ENCODE results near the gene CFH. TPM values are rescaled to one million over a fixed set of nuclear protein-coding genes. Genes with fewer than 3 reads are reported as not detected.

CFH gene
- total RNA-seq, 1 donor from 2014 or later: 1.6 TPM

DNA sequence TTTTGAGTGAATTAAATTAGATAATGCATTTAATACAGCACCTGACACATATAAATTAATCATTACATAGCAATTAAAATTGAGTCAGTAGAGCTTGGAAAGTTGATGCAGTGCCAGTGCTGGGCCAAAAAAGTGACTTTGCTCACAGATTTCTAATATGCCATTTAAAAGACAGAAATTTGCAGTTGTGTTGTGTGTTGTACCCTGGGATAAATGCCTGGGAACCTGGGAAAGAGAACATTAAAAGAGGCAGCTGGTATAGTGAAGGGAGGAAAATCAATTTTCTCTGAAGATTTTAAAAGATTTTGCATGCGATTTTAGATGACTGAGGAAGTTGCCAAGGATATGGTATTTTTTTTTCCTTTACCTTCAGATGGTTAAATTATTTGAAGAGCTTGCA, 10.9 kb upstream of the CFH start:
- H3K9me3 Mint-ChIP-seq: no peaks in the 10 kb centered on the region
- no peaks in the 10 kb centered on the region for H3K36me3 Mint-ChIP-seq
- no peaks in the 10 kb centered on the region for H3K4me1 Mint-ChIP-seq (ENCODE audit: unreplicated experiment)
- no peak for DNase-seq (ENCODE audit: extremely low spot score, unreplicated experiment)
- H3K27ac Mint-ChIP-seq: no peak overlapping the region
- TF ChIP-seq, protein P1, sequence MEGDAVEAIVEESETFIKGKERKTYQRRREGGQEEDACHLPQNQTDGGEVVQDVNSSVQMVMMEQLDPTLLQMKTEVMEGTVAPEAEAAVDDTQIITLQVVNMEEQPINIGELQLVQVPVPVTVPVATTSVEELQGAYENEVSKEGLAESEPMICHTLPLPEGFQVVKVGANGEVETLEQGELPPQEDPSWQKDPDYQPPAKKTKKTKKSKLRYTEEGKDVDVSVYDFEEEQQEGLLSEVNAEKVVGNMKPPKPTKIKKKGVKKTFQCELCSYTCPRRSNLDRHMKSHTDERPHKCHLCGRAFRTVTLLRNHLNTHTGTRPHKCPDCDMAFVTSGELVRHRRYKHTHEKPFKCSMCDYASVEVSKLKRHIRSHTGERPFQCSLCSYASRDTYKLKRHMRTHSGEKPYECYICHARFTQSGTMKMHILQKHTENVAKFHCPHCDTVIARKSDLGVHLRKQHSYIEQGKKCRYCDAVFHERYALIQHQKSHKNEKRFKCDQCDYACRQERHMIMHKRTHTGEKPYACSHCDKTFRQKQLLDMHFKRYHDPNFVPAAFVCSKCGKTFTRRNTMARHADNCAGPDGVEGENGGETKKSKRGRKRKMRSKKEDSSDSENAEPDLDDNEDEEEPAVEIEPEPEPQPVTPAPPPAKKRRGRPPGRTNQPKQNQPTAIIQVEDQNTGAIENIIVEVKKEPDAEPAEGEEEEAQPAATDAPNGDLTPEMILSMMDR (conservative IDR thresholded peaks at IDR 0.05): no peak
- no peak overlapping the region for H3K4me3 Mint-ChIP-seq
- no peaks in the 10 kb centered on the region for H3K27me3 Mint-ChIP-seq

DNA sequence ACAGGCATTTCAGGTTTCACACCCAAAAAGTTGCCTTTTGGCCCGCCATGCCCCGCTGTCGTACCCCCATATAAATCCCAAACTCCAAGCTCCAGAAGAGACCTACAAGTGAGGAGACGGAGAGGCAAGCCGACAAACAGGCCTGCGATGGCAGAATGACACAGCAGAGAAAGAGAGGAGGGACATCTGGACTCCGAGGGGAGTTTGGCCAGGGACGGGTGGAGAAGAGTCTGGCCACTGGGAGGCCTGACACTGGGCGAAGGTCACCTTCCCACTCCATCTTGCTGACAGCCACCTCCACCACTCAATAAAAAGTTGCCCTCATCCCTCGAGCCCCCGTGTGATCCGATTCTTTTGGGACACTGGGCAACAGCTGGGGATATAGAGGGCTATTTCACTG, 1.9 kb upstream of the CFH start:
- Mint-ChIP-seq H3K27me3 (no peaks in the 10 kb centered on the region), H3K4me1 (ENCODE audit: unreplicated experiment) (peaks cover 5% of the 10 kb centered on the region), H3K36me3 (no peaks in the 10 kb centered on the region), H3K4me3 (no peak overlapping the region), H3K27ac (no peak overlapping the region), H3K9me3 (no peaks in the 10 kb centered on the region)
- TF ChIP-seq, protein P1 (conservative IDR thresholded peaks at IDR 0.05): no peak
- no peak for DNase-seq (ENCODE audit: extremely low spot score, unreplicated experiment)

DNA sequence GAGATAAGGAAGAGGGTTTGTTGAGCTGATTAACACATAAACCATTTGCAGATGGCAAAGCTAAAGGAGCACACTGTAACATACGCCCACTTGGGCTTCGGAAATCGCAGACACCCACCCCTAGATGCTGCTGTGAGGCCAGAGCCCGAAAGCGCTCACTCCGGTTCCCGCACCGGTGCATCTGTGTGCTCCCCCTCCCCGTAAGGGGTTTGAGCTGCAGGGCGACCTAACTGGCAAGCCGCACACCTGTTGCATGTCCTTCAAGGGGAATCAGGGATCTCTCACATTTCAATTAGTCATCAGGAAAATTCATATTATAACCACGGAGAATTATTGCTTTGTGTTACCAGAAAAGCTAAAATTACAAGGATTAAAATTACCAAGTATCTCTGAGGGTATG, 1.4 kb upstream of the CFH start:
- H3K27me3 Mint-ChIP-seq: no peaks in the 10 kb centered on the region
- TF ChIP-seq, protein P1 (conservative IDR thresholded peaks at IDR 0.05): no peak
- no peak overlapping the region for H3K27ac Mint-ChIP-seq
- H3K9me3 Mint-ChIP-seq: no peaks in the 10 kb centered on the region
- H3K4me1 Mint-ChIP-seq (ENCODE audit: unreplicated experiment): peaks cover 5% of the 10 kb centered on the region
- H3K36me3 Mint-ChIP-seq: no peaks in the 10 kb centered on the region
- DNase-seq (ENCODE audit: extremely low spot score, unreplicated experiment): no peak
- no peak overlapping the region for H3K4me3 Mint-ChIP-seq

DNA sequence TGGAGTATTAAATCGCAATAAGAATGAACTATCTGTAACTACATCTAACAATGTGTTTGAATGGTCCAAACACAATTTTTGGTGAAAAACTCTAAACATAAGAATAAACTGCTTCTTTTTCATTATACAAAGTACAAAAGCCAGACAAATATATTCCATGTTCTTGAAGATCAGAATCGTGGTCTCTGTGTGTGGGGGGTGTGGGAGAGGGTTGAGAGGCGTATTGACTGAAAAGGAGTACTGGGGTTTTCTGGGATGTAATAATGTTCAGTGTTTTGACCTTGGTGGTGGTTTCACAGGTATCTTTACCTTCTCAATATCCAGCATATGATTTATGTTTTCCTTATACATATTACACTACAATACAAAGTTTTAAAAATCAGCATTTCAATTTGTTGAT, 764 bp upstream of the CFH start:
- H3K27me3 Mint-ChIP-seq: no peaks in the 10 kb centered on the region
- no peaks in the 10 kb centered on the region for H3K9me3 Mint-ChIP-seq
- DNase-seq (ENCODE audit: extremely low spot score, unreplicated experiment): no peak
- no peaks in the 10 kb centered on the region for H3K36me3 Mint-ChIP-seq
- no peak overlapping the region for H3K27ac Mint-ChIP-seq
- TF ChIP-seq, protein P1 (conservative IDR thresholded peaks at IDR 0.05): no peak
- no peak overlapping the region for H3K4me3 Mint-ChIP-seq
- H3K4me1 Mint-ChIP-seq (ENCODE audit: unreplicated experiment): peaks cover 5% of the 10 kb centered on the region

DNA sequence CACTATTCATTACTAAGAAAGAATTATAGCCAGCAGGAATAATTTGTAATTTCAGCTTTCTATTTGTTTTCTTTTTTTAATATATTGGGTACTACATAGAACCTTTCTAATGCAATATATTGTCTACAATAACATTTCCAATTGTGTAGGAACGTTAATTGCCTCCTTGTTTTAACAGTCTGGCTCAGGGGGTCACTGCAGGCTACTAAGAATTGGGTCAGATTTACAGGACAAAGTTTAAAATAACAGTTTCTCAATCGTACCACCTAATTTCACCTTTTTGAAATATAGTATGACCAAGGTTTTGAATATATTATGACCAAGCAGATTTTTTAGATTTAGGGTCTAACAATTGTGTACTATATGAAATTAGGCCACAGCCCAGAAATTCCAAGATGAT, 2.4 kb downstream of the CFH start:
- DNase-seq (ENCODE audit: extremely low spot score, unreplicated experiment): no peak
- Mint-ChIP-seq H3K36me3 (no peaks in the 10 kb centered on the region), H3K4me1 (ENCODE audit: unreplicated experiment) (peaks cover 5% of the 10 kb centered on the region), H3K9me3 (no peaks in the 10 kb centered on the region), H3K4me3 (no peak overlapping the region), H3K27ac (no peak overlapping the region), H3K27me3 (no peaks in the 10 kb centered on the region)
- TF ChIP-seq, protein P1 (conservative IDR thresholded peaks at IDR 0.05): no peak

DNA sequence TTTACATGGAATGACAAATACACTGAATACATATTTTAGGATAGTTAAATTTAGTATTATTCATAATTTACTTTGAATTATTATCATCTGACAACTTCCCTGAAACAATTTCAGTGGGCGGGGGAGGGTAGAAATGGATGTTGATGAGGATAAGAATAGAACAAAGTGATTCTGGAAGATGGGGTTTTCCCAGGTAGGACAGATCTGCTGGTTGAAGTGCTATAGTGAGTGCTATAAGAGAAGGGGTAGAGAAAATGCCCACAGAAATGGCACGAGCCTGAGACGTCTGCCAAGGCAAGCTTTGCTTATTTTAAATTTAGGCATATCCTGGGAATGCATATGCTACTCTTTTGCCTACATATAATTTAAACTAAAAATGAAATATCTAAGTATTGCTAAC, 3.2 kb downstream of the CFH start:
- Mint-ChIP-seq H3K4me3 (no peak overlapping the region), H3K9me3 (no peaks in the 10 kb centered on the region), H3K27me3 (no peaks in the 10 kb centered on the region), H3K4me1 (ENCODE audit: unreplicated experiment) (peaks cover 5% of the 10 kb centered on the region), H3K36me3 (no peaks in the 10 kb centered on the region), H3K27ac (no peak overlapping the region)
- TF ChIP-seq, protein P1 (conservative IDR thresholded peaks at IDR 0.05): no peak
- DNase-seq (ENCODE audit: extremely low spot score, unreplicated experiment): no peak
